ENCODE data around the gene NCSTN. TPM values are rescaled to one million over a fixed set of nuclear protein-coding genes. Genes with fewer than 3 reads are reported as not detected.

NCSTN gene
- total and polyA plus RNA-seq, 10 of the 15 experiments (the other 5 are each of a cell fraction or from before 2014, with no cell fraction given): 33.3 to 88.2 (median 60.4) TPM

- intact Hi-C loops (cut with micrococcal nuclease; ENCODE audit: unreplicated experiment): no loop called here
- 100% methylated on average over 1 of the region's 1 CpG for WGBS (ENCODE audit: insufficient coverage, insufficient replicate concordance, low lambda C conversion rate, missing lambda C conversion rate)
- H3K9ac ChIP-seq (ENCODE audit: control insufficient read depth, insufficient read depth, low read length): no peak overlapping the region
- no peak overlapping the region for H3K27ac ChIP-seq (ENCODE audit: control insufficient read depth, insufficient read depth)
- no peaks in the 10 kb centered on the region for H3K4me1 ChIP-seq (ENCODE audit: control insufficient read depth, insufficient read depth, low read length)
- ATAC-seq: no peak
- RAD21 ChIA-PET (ENCODE audit: unreplicated experiment): no interaction called here
- H3K79me2 ChIP-seq (ENCODE audit: control insufficient read depth, insufficient read depth, low read length): no peaks in the 10 kb centered on the region
- no TSS peak for BruUV-seq (replicated peaks)
- no peaks in the 10 kb centered on the region for H4K20me1 ChIP-seq (ENCODE audit: control insufficient read depth, insufficient read depth)
- H3K4me3 ChIP-seq: no peak overlapping the region
- DNase-seq (ENCODE audit: low read depth, low spot score): no peak
- POLR2A ChIA-PET: interaction anchor here (0.7 to 1.3 kb wide), 2 partner anchors 33 to 35 kb away, joined by 3 read pairs; no protein-coding TSS in a partner anchor
- peaks cover 36 to 41% of the 10 kb centered on the region in 2 experiments for H3K36me3 ChIP-seq (ENCODE audit: control insufficient read depth in 2 of 2, insufficient read depth in 2 of 2, low read length in 1 of 2)
- no peak overlapping the region for H2AFZ ChIP-seq (ENCODE audit: control insufficient read depth, low read depth, low read length)
- no peaks in the 10 kb centered on the region for H3K27me3 ChIP-seq (replicated peaks in 1 of 2; ENCODE audit: control insufficient read depth in 2 of 2, insufficient read depth in 2 of 2, low read length in 1 of 2)
- H3K9me3 ChIP-seq (replicated peaks; ENCODE audit: control insufficient read depth, insufficient read depth, low read length): no peaks in the 10 kb centered on the region
- in situ Hi-C loops (cut with MboI): no loop called here
- H3K4me2 ChIP-seq (ENCODE audit: control insufficient read depth, insufficient read depth): no peak overlapping the region
- no peak for FAIRE-seq
- CTCF ChIA-PET: interaction anchor here (0.7 to 10.7 kb wide), 5 partner anchors 35 to 209 kb away, joined by 3 to 231 read pairs (median 3); partner anchors contain the start of gene CASQ1
- SMC1A ChIA-PET (ENCODE audit: uncharacterized antibody, unreplicated experiment): interaction anchor here (1.0 to 1.7 kb wide), 2 partner anchors 11 to 15 kb away, joined by 3 to 4 read pairs; partner anchors contain the start of gene PEX19
- TF ChIP-seq ZNF274 (IDR thresholded peaks at IDR 0.05; ENCODE audit: insufficient read depth, insufficient read length): no peak
- TF ChIP-seq PBX3 (IDR thresholded peaks at IDR 0.05; ENCODE audit: insufficient replicate concordance, low read depth, low read length): no peak
- TF ChIP-seq HDAC6 (IDR thresholded peaks at IDR 0.05; ENCODE audit: unreplicated experiment): no peak
- no peak for TF ChIP-seq POLR2AphosphoS2 (IDR thresholded peaks at IDR 0.05; ENCODE audit: low read depth, low read length)
- no peak for TF ChIP-seq SKIL (IDR thresholded peaks at IDR 0.05; ENCODE audit: low read depth, poor library complexity, severe bottlenecking)
- TF ChIP-seq DPF2 (IDR thresholded peaks at IDR 0.05): no peak
- no peak for TF ChIP-seq PKNOX1 (IDR thresholded peaks at IDR 0.05)
- no peak for TF ChIP-seq ZBTB11 (CRISPR knock-in tag; IDR thresholded peaks at IDR 0.05)
- no peak for TF ChIP-seq ZBTB33 (IDR thresholded peaks at IDR 0.05)
- no peak for TF ChIP-seq USF1 (IDR thresholded peaks at IDR 0.05; ENCODE audit: borderline replicate concordance, extremely low read length, insufficient read depth, low read depth, low read length)
- no peak for TF ChIP-seq MYB (IDR thresholded peaks at IDR 0.05; ENCODE audit: borderline replicate concordance, low read depth, low read length)
- TF ChIP-seq SRF (IDR thresholded peaks at IDR 0.05; ENCODE audit: low read depth in 2 of 2, low read length in 2 of 2): no peak
These were observed 47.1 kb upstream of the NCSTN start for GRCh38 chr1:160296036-160296435.

Data from GM12878 (cell line).